ENCODE measurements around the gene RELL2. TPM values are rescaled to one million over a fixed set of nuclear protein-coding genes. Genes with fewer than 3 reads are reported as not detected.

RELL2 gene
- total RNA-seq, 4 donors from 2014 or later = 4.3 to 10.4 (median 6.4) TPM

- no peak for DNase-seq
- no peak overlapping the region for H3K27ac ChIP-seq
- intact Hi-C loops (cut with DNase I) = no loop called here
- no peak overlapping the region for H3K4me3 ChIP-seq
- H3K9me3 ChIP-seq = no peaks in the 10 kb centered on the region
- H3K36me3 ChIP-seq = no peaks in the 10 kb centered on the region
- WGBS, 2 donors = 67 to 72% methylated on average over 3 of the region's 3 CpGs
- H3K4me1 ChIP-seq = peaks cover 8 to 22% (median 10%) of the 10 kb centered on the region in 3 donors
- TF ChIP-seq, protein P1, sequence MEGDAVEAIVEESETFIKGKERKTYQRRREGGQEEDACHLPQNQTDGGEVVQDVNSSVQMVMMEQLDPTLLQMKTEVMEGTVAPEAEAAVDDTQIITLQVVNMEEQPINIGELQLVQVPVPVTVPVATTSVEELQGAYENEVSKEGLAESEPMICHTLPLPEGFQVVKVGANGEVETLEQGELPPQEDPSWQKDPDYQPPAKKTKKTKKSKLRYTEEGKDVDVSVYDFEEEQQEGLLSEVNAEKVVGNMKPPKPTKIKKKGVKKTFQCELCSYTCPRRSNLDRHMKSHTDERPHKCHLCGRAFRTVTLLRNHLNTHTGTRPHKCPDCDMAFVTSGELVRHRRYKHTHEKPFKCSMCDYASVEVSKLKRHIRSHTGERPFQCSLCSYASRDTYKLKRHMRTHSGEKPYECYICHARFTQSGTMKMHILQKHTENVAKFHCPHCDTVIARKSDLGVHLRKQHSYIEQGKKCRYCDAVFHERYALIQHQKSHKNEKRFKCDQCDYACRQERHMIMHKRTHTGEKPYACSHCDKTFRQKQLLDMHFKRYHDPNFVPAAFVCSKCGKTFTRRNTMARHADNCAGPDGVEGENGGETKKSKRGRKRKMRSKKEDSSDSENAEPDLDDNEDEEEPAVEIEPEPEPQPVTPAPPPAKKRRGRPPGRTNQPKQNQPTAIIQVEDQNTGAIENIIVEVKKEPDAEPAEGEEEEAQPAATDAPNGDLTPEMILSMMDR (IDR thresholded peaks at IDR 0.05) = no peak
- no peak for TF ChIP-seq POLR2A (IDR thresholded peaks at IDR 0.05)
- H3K27me3 ChIP-seq = peaks cover 0 to 28% (median 0%) of the 10 kb centered on the region in 4 donors
These were observed 50.0 kb downstream of the RELL2 start for GRCh38 chr5:141686648-141687416.

Small RNA genes within 50 kb of the gene (small RNA-seq; reads per million reads assigned to genes)
- 0 reads per million in 4 donors for gene RPS27AP10

Other genes starting within 250 kb of the RELL2 start
- 1 to 10 TPM; 1.2 to 3.8 (median 2.8) TPM for gene PCDHGB4, start 249.3 kb upstream of the RELL2 start, total RNA-seq
- 1 to 10 TPM in 3 of 4 donors, under 1 TPM in 1; 0.41 to 1.7 (median 1.4) TPM for gene PCDHGA8, start 244.4 kb upstream of the RELL2 start, total RNA-seq
- gene PCDHGB5, start 239.1 kb upstream of the RELL2 start, total RNA-seq = 1 to 10 TPM; 5.5 to 7.5 (median 6.7) TPM
- 1 to 10 TPM; 3.8 to 5.5 (median 5.1) TPM for gene PCDHGA9, start 234.2 kb upstream of the RELL2 start, total RNA-seq
- gene PCDHGB6, start 229.0 kb upstream of the RELL2 start, total RNA-seq = 1 to 10 TPM; 1.4 to 5.7 (median 4.2) TPM
- gene PCDHGA10, start 224.0 kb upstream of the RELL2 start, total RNA-seq = 1 to 10 TPM; 4.1 to 8.0 (median 7.3) TPM
- gene PCDHGB7, start 219.3 kb upstream of the RELL2 start, total RNA-seq = 10 to 100 TPM in 1 of 4 donors, 1 to 10 TPM in 3; 4.1 to 10.9 (median 5.8) TPM
- gene PCDHGA11, start 215.9 kb upstream of the RELL2 start, total RNA-seq = 1 to 10 TPM; 1.1 to 4.2 (median 3.5) TPM
- gene PCDHGA12, start 206.5 kb upstream of the RELL2 start, total RNA-seq = 1 to 10 TPM; 2.0 to 8.0 (median 2.5) TPM
- 10 to 100 TPM; 36.6 to 52.5 (median 38.6) TPM for gene PCDHGC3, start 161.0 kb upstream of the RELL2 start, total RNA-seq
- 1 to 10 TPM in 3 of 4 donors, under 1 TPM in 1; 0.21 to 3.3 (median 2.1) TPM for gene PCDHGC4, start 152.0 kb upstream of the RELL2 start, total RNA-seq
- gene PCDHGC5, start 147.9 kb upstream of the RELL2 start, total RNA-seq = 1 to 10 TPM in 3 of 4 donors, under 1 TPM in 1; 0.26 to 1.7 (median 1.5) TPM
- 100 to 1,000 TPM in 3 of 4 donors, 10 to 100 TPM in 1; 63.0 to 157 (median 124) TPM for gene DIAPH1, start 18.0 kb upstream of the RELL2 start, total RNA-seq
- 10 to 100 TPM; 33.0 to 60.8 (median 40.4) TPM for gene HDAC3, start 148 bp upstream of the RELL2 start, total RNA-seq
- 10 to 100 TPM in 2 of 4 donors, 1 to 10 TPM in 2; 6.0 to 27.7 (median 10.4) TPM for gene FCHSD1, start 14.4 kb downstream of the RELL2 start, total RNA-seq
- gene ARAP3, start 45.2 kb downstream of the RELL2 start, total RNA-seq = 1 to 10 TPM; 1.1 to 5.9 (median 2.4) TPM
- gene PCDH1, start 241.4 kb downstream of the RELL2 start, total RNA-seq = 100 to 1,000 TPM in 1 of 4 donors, 10 to 100 TPM in 3; 51.3 to 131 (median 67.9) TPM